ENCODE measurements around the gene SS18L1.

DNA sequence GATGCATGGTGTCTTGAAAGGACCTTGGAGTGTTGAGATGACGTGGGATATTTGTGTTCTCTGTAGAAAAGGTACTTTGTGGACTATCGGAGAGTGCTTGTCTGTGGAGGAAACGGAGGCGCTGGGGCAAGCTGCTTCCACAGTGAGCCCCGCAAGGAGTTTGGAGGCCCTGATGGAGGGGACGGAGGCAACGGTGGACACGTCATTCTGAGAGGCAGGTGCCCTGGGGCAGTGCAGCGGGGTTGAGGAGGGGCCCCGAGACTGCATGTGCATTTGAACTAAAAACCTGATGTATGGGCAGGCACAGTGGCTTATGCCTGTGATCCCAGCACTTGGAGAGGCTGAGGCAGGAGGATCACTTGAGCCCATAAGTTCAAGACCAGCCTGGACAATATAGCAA is 52.2 kb downstream of the SS18L1 start:
- TF ChIP-seq, protein P1, sequence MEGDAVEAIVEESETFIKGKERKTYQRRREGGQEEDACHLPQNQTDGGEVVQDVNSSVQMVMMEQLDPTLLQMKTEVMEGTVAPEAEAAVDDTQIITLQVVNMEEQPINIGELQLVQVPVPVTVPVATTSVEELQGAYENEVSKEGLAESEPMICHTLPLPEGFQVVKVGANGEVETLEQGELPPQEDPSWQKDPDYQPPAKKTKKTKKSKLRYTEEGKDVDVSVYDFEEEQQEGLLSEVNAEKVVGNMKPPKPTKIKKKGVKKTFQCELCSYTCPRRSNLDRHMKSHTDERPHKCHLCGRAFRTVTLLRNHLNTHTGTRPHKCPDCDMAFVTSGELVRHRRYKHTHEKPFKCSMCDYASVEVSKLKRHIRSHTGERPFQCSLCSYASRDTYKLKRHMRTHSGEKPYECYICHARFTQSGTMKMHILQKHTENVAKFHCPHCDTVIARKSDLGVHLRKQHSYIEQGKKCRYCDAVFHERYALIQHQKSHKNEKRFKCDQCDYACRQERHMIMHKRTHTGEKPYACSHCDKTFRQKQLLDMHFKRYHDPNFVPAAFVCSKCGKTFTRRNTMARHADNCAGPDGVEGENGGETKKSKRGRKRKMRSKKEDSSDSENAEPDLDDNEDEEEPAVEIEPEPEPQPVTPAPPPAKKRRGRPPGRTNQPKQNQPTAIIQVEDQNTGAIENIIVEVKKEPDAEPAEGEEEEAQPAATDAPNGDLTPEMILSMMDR (IDR thresholded peaks at IDR 0.05): no peak
- TF ChIP-seq ESRRA (CRISPR knock-in tag; IDR thresholded peaks at IDR 0.05; ENCODE audit: borderline replicate concordance): no peak
- no peak for TF ChIP-seq GABPB1 (CRISPR knock-in tag; IDR thresholded peaks at IDR 0.05)
- TF ChIP-seq, protein P2, sequence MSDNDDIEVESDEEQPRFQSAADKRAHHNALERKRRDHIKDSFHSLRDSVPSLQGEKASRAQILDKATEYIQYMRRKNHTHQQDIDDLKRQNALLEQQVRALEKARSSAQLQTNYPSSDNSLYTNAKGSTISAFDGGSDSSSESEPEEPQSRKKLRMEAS (CRISPR knock-in tag; IDR thresholded peaks at IDR 0.05): no peak
- no peak for TF ChIP-seq CREB1 (CRISPR knock-in tag; IDR thresholded peaks at IDR 0.05)
- TF ChIP-seq, protein P3, sequence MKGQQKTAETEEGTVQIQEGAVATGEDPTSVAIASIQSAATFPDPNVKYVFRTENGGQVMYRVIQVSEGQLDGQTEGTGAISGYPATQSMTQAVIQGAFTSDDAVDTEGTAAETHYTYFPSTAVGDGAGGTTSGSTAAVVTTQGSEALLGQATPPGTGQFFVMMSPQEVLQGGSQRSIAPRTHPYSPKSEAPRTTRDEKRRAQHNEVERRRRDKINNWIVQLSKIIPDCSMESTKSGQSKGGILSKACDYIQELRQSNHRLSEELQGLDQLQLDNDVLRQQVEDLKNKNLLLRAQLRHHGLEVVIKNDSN (CRISPR knock-in tag; IDR thresholded peaks at IDR 0.05): no peak
- TF ChIP-seq MYBL2 (CRISPR knock-in tag; IDR thresholded peaks at IDR 0.05): no peak
- no peak for TF ChIP-seq TCF7 (CRISPR knock-in tag; IDR thresholded peaks at IDR 0.05; ENCODE audit: low read depth)
- TF ChIP-seq, protein P4, sequence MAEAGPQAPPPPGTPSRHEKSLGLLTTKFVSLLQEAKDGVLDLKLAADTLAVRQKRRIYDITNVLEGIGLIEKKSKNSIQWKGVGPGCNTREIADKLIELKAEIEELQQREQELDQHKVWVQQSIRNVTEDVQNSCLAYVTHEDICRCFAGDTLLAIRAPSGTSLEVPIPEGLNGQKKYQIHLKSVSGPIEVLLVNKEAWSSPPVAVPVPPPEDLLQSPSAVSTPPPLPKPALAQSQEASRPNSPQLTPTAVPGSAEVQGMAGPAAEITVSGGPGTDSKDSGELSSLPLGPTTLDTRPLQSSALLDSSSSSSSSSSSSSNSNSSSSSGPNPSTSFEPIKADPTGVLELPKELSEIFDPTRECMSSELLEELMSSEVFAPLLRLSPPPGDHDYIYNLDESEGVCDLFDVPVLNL (CRISPR knock-in tag; IDR thresholded peaks at IDR 0.05; ENCODE audit: borderline replicate concordance, low read depth): no peak
- TF ChIP-seq ZNF317 (CRISPR knock-in tag; IDR thresholded peaks at IDR 0.05; ENCODE audit: borderline replicate concordance, low read depth): no peak
- TF ChIP-seq NR3C1 (CRISPR knock-in tag; conservative IDR thresholded peaks at IDR 0.05; ENCODE audit: low read depth): no peak
- TF ChIP-seq TEAD4 (CRISPR knock-in tag; IDR thresholded peaks at IDR 0.05): no peak
- TF ChIP-seq KAT7 (CRISPR knock-in tag; IDR thresholded peaks at IDR 0.05; ENCODE audit: borderline replicate concordance): no peak
- TF ChIP-seq, protein P5, sequence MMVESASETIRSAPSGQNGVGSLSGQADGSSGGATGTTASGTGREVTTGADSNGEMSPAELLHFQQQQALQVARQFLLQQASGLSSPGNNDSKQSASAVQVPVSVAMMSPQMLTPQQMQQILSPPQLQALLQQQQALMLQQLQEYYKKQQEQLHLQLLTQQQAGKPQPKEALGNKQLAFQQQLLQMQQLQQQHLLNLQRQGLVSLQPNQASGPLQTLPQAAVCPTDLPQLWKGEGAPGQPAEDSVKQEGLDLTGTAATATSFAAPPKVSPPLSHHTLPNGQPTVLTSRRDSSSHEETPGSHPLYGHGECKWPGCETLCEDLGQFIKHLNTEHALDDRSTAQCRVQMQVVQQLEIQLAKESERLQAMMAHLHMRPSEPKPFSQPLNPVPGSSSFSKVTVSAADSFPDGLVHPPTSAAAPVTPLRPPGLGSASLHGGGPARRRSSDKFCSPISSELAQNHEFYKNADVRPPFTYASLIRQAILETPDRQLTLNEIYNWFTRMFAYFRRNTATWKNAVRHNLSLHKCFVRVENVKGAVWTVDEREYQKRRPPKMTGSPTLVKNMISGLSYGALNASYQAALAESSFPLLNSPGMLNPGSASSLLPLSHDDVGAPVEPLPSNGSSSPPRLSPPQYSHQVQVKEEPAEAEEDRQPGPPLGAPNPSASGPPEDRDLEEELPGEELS (CRISPR knock-in tag; IDR thresholded peaks at IDR 0.05): no peak

Measured in WTC11 (cell line).